ENCODE data around the gene THTPA.
A peak's percentile ranks its signal among the peaks of the same experiment; 100 is the strongest.

THTPA gene

DNA sequence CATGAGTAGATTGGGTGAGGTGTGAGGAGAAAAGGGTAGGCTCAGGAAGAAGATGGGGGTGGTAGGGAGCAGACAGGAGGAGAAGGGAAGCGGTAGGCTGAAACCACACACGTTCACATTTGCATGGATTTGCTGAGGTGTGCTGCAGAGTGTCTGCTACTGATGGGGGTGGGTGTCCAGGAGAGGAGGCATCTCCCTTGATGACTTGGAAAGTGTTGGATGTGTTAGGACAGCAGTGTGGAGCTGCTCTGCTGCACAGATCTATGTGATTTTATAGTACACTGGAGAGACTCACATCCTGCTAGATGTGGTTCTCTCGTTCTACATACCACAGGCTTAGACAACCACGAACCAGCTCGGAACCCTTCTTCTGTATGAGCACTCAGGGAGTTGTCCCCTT, 13.8 kb upstream of the THTPA start:
- Histone ChIP-seq H3K27me3 (no peaks in the 10 kb centered on the region), H3K4me3 (ENCODE audit: low read depth, low read length) (no peak overlapping the region), H3K4me1 (peaks cover 17% of the 10 kb centered on the region), H3K9me3 (no peaks in the 10 kb centered on the region), H3K36me3 (no peaks in the 10 kb centered on the region; the same call in 1 of the 2 replicates)
- TF ChIP-seq, protein P1, sequence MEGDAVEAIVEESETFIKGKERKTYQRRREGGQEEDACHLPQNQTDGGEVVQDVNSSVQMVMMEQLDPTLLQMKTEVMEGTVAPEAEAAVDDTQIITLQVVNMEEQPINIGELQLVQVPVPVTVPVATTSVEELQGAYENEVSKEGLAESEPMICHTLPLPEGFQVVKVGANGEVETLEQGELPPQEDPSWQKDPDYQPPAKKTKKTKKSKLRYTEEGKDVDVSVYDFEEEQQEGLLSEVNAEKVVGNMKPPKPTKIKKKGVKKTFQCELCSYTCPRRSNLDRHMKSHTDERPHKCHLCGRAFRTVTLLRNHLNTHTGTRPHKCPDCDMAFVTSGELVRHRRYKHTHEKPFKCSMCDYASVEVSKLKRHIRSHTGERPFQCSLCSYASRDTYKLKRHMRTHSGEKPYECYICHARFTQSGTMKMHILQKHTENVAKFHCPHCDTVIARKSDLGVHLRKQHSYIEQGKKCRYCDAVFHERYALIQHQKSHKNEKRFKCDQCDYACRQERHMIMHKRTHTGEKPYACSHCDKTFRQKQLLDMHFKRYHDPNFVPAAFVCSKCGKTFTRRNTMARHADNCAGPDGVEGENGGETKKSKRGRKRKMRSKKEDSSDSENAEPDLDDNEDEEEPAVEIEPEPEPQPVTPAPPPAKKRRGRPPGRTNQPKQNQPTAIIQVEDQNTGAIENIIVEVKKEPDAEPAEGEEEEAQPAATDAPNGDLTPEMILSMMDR (IDR thresholded peaks at IDR 0.05; ENCODE audit: low read depth, low read length): no peak
- DNase-seq: no peak

DNA sequence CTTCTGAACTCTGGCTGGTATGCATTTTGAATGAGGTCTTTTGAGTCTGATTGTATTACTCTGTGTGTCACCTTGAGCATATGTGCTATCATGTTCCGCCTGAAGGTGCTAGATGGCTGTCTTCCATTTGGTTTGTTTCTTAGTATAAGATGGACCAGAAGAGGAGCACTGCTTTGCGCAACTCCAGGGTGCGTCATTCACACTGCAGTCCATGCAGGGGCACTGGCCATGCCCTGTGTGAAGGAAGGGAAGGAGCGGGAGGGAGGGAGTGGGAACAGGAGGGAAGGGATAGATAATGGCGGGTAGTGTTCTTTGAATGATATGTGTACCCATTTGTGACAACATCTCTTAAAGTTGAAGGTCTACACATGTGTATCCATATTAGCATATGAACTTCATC, 12.7 kb upstream of the THTPA start:
- Histone ChIP-seq H3K27me3 (no peaks in the 10 kb centered on the region), H3K4me1 (peaks cover 17% of the 10 kb centered on the region), H3K36me3 (no peaks in the 10 kb centered on the region; the same call in 1 of the 2 replicates), H3K9me3 (no peaks in the 10 kb centered on the region), H3K4me3 (ENCODE audit: low read depth, low read length) (no peak overlapping the region)
- DNase-seq: no peak
- TF ChIP-seq, protein P1 (IDR thresholded peaks at IDR 0.05; ENCODE audit: low read depth, low read length): no peak

DNA sequence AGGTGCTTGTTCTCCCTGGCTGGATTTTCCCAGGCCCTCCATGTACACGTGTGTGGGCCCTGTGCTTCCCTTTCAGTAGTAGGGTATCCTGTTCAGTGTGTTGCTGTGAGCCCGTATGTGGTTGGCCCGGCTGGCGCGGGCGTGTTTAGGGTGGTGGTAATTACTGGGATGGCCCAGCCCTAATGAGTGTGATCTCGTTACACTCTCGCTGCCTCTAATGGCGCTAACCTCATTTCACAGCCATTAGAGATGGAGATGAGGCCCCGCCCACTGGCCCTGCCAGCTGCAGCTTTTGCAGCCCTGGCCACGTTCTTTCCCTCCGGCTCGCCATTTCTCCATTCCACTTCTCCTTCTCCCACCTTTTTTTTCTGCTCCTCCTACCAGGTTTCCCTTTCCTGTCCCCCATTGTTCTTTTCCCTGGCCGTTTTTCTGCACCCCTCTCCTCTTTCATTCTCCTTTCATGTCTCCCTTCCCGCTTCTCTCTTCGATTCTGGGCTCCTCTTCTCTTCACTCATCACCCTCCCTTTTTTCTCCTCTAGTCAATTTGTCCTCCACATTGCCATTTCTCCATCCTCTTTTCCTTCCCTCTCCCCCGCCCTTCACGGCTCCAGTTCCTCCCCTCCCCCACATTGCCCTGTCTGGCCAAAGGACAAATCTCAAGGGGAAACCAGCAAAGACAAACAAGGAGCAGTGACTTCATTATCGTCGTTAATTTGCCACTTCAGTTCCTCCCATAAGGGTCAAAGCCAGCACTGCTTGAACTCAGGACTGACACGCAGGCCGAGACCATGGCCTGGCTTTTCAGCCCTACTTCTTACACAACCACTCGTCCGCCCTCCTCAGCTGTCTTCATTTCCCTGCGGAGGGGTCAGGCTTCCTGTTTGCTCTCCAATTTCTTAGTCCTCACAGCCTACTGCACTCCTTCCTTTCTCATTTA, 11.3 kb upstream of the THTPA start:
- TF ChIP-seq, protein P1 (IDR thresholded peaks at IDR 0.05; ENCODE audit: low read depth, low read length): no peak
- H3K4me1 ChIP-seq: peaks cover 11% of the 10 kb centered on the region

GRCh38 chr14:23545740-23546365, 10.2 kb upstream of the THTPA start:
- TF ChIP-seq, protein P1 (IDR thresholded peaks at IDR 0.05; ENCODE audit: low read depth, low read length): no peak
- Histone ChIP-seq H3K36me3 (no peaks in the 10 kb centered on the region; the same call in 1 of the 2 replicates), H3K4me1 (peaks cover 11% of the 10 kb centered on the region), H3K27me3 (no peaks in the 10 kb centered on the region), H3K4me3 (ENCODE audit: low read depth, low read length) (no peak overlapping the region), H3K9me3 (no peaks in the 10 kb centered on the region)
- DNase-seq: no peak

More for the DNA sequence above, 11.3 kb upstream of the THTPA start:
- no peaks in the 10 kb centered on the region for H3K9me3 ChIP-seq
- DNase-seq: peak; percentile 76
- no peaks in the 10 kb centered on the region for H3K27me3 ChIP-seq
- H3K4me3 ChIP-seq (ENCODE audit: low read depth, low read length): peak overlapping the region; percentile 23; the same call in 1 of the 2 replicates
- no peaks in the 10 kb centered on the region; the same call in 1 of the 2 replicates for H3K36me3 ChIP-seq

GRCh38 chr14:23546450-23547035, 9.5 kb upstream of the THTPA start:
- TF ChIP-seq, protein P1 (IDR thresholded peaks at IDR 0.05; ENCODE audit: low read depth, low read length): no peak
- Histone ChIP-seq H3K27me3 (no peaks in the 10 kb centered on the region), H3K9me3 (no peaks in the 10 kb centered on the region), H3K36me3 (no peaks in the 10 kb centered on the region; the same call in 1 of the 2 replicates), H3K4me3 (ENCODE audit: low read depth, low read length) (no peak overlapping the region), H3K4me1 (peaks cover 11% of the 10 kb centered on the region)
- DNase-seq: no peak
